Stimulated activated CD8-positive, alpha-beta memory T cell treated with anti-CD3 and anti-CD28 coated beads, Interleukin-7, amount 100 ng/mL, for 1 hour (primary cell): ENCODE data around the gene SYT2.
"Not testable (repeated sequence)": the region's sequence is repeated elsewhere in the genome, so short reads cannot be mapped to it uniquely, and the experiment has no call there.

Experiments
- DNase-seq, 2 donors: peaks; one replicate each; pipeline ENCODE4 v3.0.0-alpha.2; 2020; ENCODE audit warnings: low read depth in 2 of 2

SYT2 gene

DNA sequence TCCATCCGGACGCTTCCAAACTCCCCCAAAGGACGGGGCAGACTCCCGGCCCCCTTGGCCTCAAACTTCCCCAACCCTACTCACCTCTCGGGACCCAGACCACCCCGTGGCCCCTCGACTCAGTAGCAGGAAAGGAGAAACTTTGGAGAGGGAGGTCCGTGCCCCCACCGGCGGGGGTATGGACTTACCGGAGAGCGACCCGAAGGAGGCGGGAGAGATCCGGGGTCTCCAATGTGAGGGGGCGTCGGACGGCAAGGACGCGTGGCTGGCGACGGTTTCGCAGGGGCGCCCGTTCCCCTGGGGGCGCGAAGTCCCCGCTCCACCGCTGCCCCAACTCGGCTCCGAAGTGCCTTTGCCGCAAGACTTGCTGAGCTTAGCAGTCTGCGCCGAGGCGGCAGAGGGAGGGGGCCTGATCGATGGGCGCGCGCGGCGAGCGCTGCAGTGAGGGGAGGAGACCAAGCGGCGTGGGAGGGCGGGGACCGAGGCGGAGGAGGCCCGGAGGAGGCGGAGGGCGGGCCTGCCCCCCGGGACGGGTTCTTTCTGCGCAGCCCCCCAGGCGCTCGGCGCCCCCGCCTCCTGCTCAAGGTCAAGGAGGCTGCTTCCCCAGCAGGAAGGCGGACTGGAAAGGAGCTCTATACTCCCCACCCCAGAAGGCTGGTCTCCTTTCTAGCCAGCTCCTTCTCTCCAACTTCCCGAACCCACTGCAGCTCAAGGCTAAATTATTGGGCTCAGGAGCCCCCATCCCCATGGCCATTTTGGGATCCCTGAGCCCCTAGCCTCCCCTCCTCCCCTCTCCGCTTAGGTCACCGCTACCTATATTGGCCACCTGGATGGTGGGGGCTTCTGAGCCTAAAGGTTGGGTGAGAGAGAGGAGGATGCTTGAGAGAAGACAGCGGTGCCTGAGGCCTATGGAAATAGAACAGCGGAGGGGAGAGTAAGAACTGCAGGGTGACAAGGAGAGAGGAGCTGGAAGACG, at the start of gene SYT2:
Gene SYT2 (minus strand): TSS at position 385 of the 976 bp plus-strand sequence. CDS start 104,682 bp downstream, outside the sequence.
- DNase-seq: no peak

DNA sequence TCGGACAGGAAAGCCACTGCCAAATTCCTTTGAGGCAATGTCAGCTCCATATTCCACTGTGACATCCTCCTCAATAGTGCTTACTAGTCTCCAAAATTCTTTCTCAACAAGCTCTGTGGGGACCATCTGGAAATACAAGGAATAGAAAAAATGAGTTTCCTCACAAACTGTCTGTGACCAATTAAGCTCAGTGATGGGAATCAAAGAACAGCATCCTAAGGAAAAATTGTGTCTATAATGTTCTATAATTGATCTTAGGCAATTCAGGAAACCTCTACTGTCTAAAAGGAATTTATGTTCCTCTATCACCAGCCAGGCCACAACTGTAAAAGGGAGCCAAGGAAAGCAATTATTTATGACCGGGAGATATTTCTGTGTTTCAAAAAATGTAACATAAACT, 46.1 kb upstream of the SYT2 start:
- DNase-seq: no peak

DNA sequence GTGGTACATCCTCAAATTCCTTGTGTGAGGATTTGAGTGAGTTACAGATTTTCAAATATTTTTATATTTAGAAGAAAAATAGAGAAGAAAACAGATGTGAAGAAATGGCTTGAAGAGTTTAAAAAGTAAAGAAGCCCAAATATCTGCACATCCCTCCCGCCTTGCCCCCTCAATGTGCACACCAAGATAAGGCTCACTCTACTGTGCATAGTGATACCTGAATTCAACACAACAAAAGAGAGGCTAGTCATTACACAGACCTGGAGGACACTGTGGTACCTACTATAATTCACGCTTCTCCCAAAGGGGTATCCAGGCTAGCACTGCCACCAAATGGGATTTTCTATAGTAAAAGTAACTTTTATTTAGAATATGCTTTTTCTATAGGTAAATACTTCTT, 44.0 kb upstream of the SYT2 start:
- DNase-seq: no peak

DNA sequence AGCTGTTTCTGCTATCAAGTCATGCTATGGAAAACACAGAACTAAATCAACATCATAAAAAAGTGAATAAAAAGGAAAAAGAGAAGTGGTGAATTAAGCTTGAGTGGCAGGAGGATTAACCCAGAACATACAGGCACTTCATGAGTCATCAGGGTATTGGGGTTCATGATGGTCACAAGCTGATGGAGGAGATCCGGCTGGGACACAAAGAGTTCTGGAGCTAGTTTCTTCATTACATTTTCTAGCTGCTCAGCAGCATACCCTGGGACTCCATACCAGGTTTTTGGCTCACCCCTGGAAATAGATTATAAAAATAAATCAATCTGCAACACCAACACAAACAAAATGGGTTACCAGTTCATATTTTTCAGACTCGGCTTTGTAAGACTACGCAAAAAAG, 42.5 kb upstream of the SYT2 start:
- no peak for DNase-seq

DNA sequence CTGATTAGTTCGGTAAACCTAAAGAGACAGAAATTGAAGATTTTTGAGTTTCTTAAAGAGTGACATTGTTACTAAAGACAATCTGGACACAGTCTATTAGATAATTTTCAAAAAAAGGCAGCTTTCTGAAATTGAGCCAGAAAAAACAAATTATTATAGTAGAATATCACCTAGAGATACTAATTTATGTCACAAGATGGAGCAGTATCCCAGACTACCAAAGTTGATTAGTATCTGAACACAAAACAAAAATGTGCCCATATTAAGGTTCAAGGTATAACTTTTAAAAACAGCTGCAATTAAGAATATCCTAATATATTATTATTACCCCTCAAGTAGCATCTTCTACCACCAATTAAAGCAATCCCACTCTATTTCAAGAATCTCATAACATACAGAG, 40.5 kb upstream of the SYT2 start:
- no peak for DNase-seq

DNA sequence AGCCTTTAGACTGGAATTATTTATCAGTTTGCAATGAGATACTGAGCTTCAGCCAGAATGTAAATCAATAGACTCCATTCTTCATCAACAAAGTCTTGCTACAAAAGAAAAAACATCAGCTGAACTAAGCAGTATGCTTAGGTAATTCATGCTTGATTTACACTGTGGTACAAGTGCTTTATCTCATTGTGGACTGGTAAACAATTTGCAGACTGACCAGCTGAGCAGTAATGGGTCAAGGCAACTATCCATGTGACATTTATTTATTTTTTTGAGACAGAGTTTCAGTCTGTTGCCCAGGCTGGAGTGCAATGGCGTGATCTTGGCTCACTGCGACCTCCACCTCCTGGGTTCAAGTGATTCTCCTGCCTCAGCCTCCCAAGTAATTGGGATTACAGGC, 39.8 kb upstream of the SYT2 start:
- DNase-seq: no peak

DNA sequence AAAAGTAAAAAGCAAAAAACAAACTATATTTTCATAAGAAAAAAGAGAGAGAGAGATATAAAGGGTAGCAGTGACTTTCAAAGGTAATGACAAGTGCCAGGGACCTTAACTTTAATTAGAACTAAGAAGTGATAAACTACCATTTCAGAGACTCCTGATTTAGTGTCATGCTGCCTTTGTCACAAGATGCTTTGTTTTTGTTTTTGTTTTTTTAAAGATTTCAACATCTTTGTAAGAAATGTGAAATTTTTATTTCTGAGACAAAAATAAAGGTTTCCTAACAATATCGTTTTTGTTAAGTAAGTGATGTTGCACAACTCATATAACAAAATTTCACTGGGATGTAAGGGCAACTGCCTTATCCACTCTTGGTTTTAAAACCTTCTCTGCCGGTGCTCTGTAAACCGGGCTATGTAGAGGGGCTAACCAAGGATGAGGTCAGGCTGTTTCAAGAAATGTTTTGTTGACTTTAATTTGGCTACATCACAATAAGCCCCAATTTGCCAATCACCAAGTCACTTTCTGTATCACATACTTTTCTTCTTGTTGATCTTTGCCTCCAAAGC, 35.2 kb upstream of the SYT2 start:
- no peak for DNase-seq

DNA sequence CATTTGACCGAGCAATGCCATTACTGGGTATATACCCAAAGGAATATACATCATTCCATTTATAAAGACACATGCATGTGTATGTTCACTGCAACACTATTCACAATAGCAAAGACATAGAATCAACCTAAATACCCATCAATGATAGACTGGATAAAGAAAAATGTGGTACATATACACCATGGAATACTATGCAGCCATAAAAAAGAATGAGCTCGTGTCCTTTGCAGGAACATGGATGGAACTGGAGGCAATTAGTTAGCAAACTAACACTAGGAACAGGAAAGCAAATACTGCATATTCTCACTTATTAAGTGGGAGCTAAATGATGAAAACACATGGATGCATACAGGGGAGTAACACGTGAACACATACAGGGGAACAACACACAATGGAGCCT, 34.5 kb upstream of the SYT2 start:
- not testable (repeated sequence) for DNase-seq

DNA sequence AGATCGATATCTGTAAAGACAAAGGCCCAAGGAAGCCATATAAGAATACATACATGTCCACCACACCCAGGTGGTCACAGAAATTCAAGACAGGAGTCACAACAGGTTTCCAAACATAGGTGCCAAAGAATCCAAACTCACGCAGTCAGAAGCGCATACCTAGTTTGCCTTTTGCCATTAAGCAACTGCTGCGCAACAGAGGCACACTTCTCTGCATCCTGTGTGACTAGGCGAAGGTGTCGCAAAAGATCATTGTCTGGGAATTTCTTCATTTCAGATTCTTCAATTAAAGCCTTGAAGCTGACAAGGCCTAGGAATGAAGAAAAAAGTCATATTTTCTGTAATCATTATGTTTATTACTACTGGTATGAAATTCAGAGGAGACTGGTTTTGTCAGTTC, 32.2 kb upstream of the SYT2 start:
- no peak for DNase-seq

DNA sequence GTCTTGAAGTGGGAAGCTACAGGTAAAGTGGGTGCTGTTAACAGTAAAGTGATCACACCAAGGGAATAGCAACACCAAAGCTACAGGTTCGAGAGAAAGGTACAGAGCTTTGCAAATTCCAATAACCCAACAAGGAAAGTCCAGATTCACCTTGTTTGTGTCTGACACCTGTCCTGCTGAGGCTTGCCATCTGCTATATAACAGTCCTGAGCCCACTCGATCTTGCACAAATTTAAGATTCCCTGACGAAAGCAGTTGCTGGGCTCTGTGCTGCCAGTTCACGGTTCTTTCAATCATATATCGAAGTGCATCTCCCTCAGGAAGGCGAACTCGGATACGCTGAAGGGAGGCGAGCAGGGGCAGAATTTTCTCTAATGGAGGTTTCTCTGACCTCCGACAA, 23.0 kb upstream of the SYT2 start:
- DNase-seq: no peak

DNA sequence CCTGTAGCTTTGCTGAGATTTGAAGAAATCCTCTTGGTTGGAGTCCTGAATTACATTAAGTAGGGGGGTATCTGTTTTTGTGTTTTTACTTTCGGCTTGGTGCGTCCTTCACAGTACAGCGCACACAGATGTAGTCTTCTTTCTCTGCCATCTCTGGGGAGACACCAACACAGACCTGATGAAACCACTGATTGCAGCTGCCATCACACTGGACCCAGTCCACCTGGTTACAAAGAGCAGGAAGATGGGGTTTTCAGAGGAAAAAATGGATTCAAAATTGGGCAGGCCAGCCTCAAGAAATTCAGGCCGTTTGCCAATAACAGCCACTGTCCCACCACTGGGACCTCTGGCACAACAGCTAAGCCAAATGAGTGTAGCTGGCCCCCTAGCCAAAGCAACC, 18.7 kb upstream of the SYT2 start:
- no peak for DNase-seq

DNA sequence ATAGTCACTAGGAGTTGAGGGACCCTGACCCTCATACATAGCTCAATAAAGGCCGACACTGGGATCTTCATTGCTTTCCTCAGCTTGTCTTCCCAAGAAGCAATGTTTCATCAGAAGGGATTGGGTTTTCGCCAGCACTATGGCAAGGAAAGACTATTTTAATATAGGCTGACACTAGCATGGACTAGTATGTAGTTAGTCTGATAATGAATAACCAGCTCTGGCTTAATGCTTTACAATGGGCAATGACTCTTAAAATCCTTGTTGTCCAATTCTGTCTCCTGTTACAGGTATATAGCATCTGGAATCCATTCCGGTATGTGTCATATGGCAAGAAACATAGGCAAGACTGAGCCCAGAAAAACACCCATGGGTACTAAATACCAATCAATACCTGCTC, 15.3 kb upstream of the SYT2 start:
- DNase-seq: no peak

DNA sequence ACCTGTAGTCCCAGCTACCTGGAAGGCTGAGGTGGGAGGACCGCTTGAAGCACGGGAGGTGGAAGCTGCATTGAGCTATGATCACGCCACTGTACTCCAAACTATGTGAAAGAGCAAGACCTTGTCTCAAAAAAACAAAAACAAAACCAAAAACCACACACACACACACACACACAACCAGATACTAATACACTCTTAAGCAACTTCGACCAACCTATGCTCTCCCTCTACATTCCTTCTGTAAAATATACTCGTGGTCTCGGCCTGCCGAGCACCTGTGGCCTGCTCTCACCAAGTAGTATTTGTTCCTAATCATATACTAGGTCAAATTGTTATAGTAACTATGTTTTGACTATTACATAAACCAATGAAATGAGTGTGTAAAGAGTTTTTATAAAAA, 13.5 kb upstream of the SYT2 start:
- DNase-seq: no peak

DNA sequence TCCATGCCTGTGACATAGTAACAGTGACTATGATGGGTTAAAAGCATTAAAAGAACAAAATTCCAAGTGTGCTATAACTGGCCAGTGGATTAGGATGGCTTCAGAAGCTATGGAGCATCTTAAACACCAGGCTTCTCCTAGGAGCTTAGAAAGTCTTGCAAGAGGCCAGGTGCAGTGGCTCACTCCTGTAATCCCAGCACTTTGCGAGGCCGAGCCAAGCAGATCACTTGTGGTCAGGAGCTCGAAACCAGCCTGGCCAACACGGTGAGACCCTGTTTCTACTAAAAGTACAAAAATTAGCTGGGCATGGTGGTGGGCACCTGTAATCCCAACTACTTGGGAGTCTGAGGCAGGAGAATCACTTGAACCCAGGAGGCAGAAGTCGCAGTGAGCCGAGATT, 12.8 kb upstream of the SYT2 start:
- not testable (repeated sequence) for DNase-seq

DNA sequence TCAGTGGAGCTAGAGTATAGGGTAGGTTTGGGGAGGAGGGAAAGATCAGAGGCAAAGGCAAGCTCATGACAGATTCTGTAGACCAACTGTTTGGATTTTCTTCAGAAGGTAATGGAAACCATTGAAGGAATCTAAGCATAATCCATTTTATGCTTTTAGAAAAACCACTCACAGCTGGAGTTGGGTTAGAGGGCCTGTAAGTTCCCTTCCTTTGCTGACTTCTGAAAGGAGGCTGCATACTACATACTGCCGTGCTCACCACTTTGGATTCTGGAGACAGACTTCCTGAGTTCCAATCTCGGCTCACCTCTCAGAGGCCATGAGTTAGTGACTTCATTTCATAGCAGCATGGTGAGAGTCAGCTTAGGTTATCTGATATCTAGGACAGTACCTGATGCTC, 6.4 kb upstream of the SYT2 start:
- DNase-seq: no peak

DNA sequence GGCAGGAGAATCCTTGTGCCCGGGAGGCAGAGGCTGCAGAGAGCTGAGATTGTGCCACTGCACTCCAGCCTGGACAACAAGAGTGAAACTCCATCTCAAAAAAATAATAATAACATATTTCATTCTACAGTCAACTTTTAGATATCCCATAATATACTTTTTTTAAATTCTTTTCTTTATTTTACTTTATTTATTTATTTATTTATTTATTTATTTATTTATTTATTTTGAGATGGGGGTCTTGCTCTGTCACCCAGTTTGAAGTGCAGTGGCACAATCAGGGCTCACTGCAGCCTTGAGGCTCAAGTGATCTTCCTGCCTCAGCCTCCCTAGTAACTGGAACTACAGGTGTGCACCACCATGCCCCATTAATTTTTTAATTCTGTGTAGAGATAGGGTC, 3.9 kb upstream of the SYT2 start:
- DNase-seq: not testable (repeated sequence)

DNA sequence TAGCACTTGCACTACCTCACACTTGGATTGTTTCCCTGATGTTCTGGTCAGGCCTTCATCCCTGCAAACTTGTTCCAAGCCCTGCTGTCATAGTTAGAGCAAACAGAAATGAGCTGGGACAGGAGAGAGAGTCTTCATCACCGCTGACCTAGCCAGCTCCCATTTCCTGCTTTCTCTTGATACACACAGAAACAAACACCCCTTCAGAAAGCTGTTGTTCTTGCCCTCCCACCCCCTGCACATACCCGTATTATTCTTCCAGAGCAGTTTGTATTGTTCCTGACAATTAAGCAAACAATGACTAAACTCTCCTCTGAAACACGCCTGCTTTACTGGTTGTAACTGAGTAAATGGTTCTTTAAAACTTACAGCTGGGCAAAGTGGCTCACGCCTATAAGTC, 2.9 kb upstream of the SYT2 start:
- no peak for DNase-seq

DNA sequence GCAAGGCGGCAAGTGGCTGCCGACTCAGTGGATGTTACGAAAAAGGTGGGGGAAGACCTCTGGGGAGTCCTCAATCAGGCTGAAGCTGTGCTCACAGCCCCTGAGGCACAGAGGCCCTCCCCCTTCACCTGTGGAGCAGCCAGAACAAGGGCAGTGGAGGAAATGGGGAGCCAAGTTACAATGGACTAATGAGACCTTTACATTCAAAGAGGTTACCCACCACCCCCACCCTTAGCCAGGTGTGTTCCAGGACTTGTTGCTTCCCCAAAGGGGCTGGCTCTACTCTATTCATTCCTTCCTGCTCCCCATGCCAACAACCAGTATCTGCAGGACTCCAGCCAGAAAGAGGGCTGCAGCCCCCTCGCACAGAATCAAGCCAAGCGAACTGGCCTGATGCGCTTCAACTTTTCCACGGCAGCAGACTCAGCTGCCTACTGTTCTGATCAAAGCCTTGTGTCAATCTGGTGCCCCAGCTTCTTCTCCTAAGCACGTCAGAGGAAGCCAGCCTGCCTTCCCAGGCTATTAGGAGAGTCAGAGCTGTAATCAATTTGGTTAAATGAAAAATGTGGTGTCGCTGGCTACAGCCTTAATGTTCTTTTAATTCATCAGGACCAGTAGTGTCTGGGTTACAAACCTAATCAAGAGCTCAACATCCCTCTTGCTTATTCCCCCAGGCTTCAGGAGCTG, 1.8 kb upstream of the SYT2 start:
- no peak for DNase-seq

DNA sequence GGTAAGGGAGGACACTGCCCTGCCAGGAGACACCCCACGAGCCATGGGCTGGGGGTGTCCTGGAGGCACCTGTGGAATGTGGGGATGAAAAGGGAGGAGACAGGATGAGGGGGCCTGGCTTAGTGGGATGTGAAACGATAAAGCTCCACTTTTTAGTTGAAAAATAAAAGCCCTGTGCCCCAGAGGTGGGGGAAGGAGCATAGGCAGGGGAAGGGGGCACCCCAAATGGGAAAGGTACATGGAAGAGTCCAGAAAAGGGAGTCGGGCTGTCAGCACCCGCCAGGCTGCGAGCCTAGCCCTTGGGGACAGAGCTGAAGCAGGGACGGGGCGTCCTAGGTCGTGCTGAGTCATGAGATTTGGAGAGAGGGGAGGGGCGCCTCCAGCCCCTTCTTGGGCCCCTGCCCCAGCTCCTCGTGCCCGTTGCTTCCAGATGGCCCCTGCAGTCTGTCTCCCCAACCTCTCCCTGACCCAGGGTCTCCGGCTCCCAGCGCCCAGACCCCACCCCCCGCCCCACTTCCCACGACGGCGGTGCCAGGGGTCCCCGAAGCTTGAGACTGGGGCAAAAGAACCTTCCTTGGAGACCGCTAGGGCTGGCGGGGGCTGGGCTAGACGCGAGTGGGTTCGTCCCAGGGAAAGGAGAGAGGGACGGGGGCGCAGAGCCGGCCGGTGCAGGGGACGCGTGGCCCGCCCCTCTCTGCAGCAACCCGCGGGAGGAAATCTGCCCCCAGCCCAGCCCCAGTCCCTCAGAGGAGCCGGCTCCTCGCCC, 795 bp downstream of the SYT2 start:
- DNase-seq: no peak

DNA sequence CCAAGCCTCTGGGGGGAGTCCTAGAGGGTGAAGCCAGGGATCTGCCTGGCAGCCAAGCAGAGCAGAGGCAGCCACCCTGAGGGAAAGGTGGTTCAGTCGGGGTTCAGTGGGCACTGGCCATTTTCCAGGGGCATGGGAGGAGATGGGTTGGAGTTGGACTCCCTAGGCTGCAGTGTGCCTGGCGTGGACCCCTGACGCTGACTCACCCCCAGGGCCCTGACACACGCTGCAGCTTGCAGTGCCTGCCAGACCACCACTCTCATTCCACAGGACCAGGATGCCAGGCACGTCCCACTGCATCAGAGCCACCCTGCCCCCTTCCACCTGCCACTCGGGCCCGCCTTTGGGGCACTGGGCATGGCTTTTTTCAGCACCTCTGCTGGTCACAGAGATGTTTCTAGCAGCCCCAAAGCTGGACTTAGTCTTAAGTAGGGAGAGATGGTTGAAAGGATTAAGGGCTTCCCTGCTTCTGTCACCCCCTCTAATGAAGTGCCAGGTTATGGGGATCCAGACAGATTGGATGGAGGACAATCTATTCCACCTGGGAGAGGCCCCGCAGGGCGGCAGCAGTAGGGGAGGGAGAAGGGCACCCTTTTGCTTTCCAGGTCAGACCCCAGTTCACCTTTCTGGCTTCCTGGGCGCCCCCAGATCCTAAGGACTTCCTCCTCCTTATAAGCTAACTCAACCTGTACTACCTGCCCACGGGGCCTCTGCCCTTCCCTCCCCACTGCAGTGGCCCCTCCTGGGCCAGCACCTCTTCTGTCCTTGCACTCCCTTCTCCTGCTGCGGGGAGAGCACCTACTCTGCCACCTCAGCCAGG, 1.6 kb downstream of the SYT2 start:
- no peak for DNase-seq

DNA sequence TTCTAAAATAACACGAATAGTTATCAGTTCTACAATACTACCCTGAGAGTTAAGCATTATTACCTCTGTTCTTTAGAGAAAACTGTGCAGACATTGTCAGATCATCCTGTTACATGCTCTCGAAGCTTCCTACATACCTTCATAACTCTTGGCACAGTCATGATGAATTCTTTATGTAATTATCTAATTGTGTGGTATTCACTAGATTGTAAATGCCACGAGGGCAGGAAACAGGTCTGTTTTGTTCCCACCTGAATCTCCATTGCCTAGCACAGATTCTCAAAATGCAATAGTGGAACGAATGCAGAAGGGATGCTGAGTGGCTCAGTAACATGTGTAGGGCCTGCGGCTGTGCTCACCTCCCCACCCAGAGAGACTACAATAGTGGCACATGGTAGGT, 3.4 kb downstream of the SYT2 start:
- DNase-seq: no peak
